22Rv1 (cell line): Measurements from ENCODE around the gene PCGF2.
"Not testable (repeated sequence)": the region's sequence is repeated elsewhere in the genome, so short reads cannot be mapped to it uniquely, and the experiment has no call there.

Experiments used
- H3K27ac ChIP-seq: fragments of 450-650 bp; 2 replicates; pipeline ENCODE4 v1.5.1; 2017
- ZFX ChIP-seq: fragments of 450-650 bp; IDR thresholded peaks from 2 replicates; pipeline ENCODE4 v1.6.1; 2017; ENCODE audit warnings: antibody characterized with exemption, borderline replicate concordance
- TF ChIP-seq, protein P1 (sequence below): fragments of 450-650 bp; IDR thresholded peaks from 2 replicates; pipeline ENCODE4 v1.5.1; 2017; ENCODE audit warnings: mild to moderate bottlenecking

PCGF2 gene

GRCh38 chr17:38789185-38789584 lies 41.0 kb upstream of the PCGF2 start:
- TF ChIP-seq, protein P1, sequence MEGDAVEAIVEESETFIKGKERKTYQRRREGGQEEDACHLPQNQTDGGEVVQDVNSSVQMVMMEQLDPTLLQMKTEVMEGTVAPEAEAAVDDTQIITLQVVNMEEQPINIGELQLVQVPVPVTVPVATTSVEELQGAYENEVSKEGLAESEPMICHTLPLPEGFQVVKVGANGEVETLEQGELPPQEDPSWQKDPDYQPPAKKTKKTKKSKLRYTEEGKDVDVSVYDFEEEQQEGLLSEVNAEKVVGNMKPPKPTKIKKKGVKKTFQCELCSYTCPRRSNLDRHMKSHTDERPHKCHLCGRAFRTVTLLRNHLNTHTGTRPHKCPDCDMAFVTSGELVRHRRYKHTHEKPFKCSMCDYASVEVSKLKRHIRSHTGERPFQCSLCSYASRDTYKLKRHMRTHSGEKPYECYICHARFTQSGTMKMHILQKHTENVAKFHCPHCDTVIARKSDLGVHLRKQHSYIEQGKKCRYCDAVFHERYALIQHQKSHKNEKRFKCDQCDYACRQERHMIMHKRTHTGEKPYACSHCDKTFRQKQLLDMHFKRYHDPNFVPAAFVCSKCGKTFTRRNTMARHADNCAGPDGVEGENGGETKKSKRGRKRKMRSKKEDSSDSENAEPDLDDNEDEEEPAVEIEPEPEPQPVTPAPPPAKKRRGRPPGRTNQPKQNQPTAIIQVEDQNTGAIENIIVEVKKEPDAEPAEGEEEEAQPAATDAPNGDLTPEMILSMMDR, result no peak
- TF ChIP-seq ZFX, result no peak
- H3K27ac ChIP-seq, result no peak overlapping the region

GRCh38 chr17:38787999-38788398 lies 39.9 kb upstream of the PCGF2 start:
- H3K27ac ChIP-seq, result not testable (repeated sequence)

- no peak overlapping the region for H3K27ac ChIP-seq
- TF ChIP-seq ZFX, result no peak
- TF ChIP-seq, protein P1, result no peak
These were observed 38.2 kb upstream of the PCGF2 start for GRCh38 chr17:38786372-38786771.

DNA sequence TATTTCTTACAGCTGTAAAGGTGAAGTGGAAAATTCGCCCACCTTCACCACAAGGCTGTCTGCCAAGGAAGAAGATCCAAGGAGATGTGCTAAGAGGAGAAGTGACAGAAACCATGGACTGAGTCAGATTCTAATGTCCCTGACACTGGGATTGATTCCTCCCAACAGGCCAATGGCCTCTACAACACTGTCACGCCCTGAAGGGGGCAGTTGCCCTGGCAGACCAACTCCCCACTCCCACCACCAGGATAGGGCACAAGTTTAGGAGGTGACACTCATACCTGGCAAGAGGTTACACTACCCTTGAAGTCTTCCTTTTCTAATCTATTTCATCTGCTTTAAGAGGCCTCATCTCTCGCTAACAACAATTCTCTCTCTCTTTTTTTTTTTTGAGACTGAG lies 35.1 kb upstream of the PCGF2 start:
- TF ChIP-seq, protein P1, result no peak
- no peak for TF ChIP-seq ZFX
- H3K27ac ChIP-seq, result no peak overlapping the region

- TF ChIP-seq, protein P1, result no peak
- TF ChIP-seq ZFX, result no peak
- no peak overlapping the region for H3K27ac ChIP-seq
These were observed 32.0 kb upstream of the PCGF2 start for GRCh38 chr17:38779965-38780752.

GRCh38 chr17:38777641-38778250 lies 29.6 kb upstream of the PCGF2 start:
- H3K27ac ChIP-seq, result no peak overlapping the region
- TF ChIP-seq, protein P1, result no peak
- TF ChIP-seq ZFX, result no peak

DNA sequence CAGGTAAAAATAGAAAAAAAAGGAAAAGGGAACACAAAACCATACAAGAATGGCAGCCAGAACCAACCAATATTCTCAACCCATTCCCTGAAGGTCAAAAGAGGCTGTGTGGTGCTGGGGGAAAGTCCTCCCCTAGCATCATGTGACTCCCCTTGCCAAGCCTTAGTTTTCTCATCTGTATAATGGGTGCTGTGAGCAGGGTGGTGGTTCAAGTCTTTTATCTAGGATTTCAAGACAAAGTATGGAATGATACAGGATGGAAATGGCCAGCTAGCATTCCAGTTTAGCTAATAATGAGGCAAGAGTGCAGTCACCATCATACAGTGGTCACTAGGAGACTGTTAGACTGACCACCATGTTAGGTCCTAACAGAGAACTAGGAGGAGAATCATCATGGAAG lies 25.1 kb upstream of the PCGF2 start:
- no peak for TF ChIP-seq ZFX
- TF ChIP-seq, protein P1, result no peak
- no peak overlapping the region for H3K27ac ChIP-seq
